Measurements from ENCODE around the gene PCSK5. TPM values are rescaled to one million over a fixed set of nuclear protein-coding genes. Genes with fewer than 3 reads are reported as not detected.
"Not testable (repeated sequence)": the region's sequence is repeated elsewhere in the genome, so short reads cannot be mapped to it uniquely, and the experiment has no call there.

Gene PCSK5
- polyA plus RNA-seq, 1 donor (not counting 4 experiments of a cell fraction or from before 2014, with no cell fraction given), result 1.9 TPM

GRCh38 chr9:75896193-75896592 is 5.7 kb downstream of the PCSK5 start:
- H3K4me2 ChIP-seq (ENCODE audit: control insufficient read depth, extremely low read depth, insufficient read depth, low read depth, low read length), result no peak overlapping the region
- peaks cover 10% of the 10 kb centered on the region for H3K27me3 ChIP-seq (ENCODE audit: control insufficient read depth, extremely low read depth, insufficient read depth, low read length)
- dilution Hi-C loops (cut with MboI; ENCODE audit: extremely low pct_ligation_motif_present, low sequenced_read_pairs), result loop anchor here (25.0 kb wide), 1 partner anchor 634 kb away; no protein-coding TSS in a partner anchor
- H3K4me1 ChIP-seq (ENCODE audit: control insufficient read depth, extremely low read depth, insufficient read depth, low read length), result peaks cover 10% of the 10 kb centered on the region
- H3K9me3 ChIP-seq (ENCODE audit: control insufficient read depth, low read depth, low read length), result no peaks in the 10 kb centered on the region
- no peaks in the 10 kb centered on the region for H3K9me1 ChIP-seq (ENCODE audit: control insufficient read depth, extremely low read depth, insufficient read depth, low read length)
- H3K9ac ChIP-seq (ENCODE audit: control insufficient read depth, extremely low read depth, insufficient read depth, low read length), result no peak overlapping the region
- FAIRE-seq (peak; percentile 34), DNase-seq (ENCODE audit: low read depth, low spot score) (no peak)
- no peak overlapping the region for H2AFZ ChIP-seq (ENCODE audit: control insufficient read depth, low read length)
- H3K36me3 ChIP-seq (ENCODE audit: control insufficient read depth in 2 of 2, extremely low read depth in 1 of 2, insufficient read depth in 2 of 2, low read length in 2 of 2), result no peaks in the 10 kb centered on the region
- no peaks in the 10 kb centered on the region for H3K79me2 ChIP-seq (ENCODE audit: control insufficient read depth, insufficient read depth, low read length)
- H4K20me1 ChIP-seq (ENCODE audit: control insufficient read depth, extremely low read depth, insufficient read depth, low read length), result no peaks in the 10 kb centered on the region
- H3K4me3 ChIP-seq (ENCODE audit: control insufficient read depth in 2 of 3, extremely low read depth in 1 of 3, insufficient read depth in 2 of 3, low read depth in 1 of 3, low read length in 3 of 3), result no peak overlapping the region
- TF ChIP-seq EZH2 (IDR thresholded peaks at IDR 0.05; ENCODE audit: low read length) (no peak), CTCF (optimal IDR thresholded peaks at IDR 0.05 in 1 of 3, IDR thresholded peaks at IDR 0.05 in 1 of 3, conservative IDR thresholded peaks at IDR 0.05 in 1 of 3; ENCODE audit: extremely low read depth in 1 of 3, insufficient read depth in 2 of 3, low read length in 3 of 3) (no peak)
- no peak overlapping the region for H3K27ac ChIP-seq (ENCODE audit: control insufficient read depth, insufficient read depth, low read length)

- dilution Hi-C loops (cut with MboI; ENCODE audit: extremely low pct_ligation_motif_present, low sequenced_read_pairs); FAIRE-seq: not testable (repeated sequence)
Observed at GRCh38 chr9:75900893-75901524, 10.5 kb downstream of the PCSK5 start.

More at GRCh38 chr9:75900893-75901524, 10.5 kb downstream of the PCSK5 start:
- H3K4me3 ChIP-seq (ENCODE audit: control insufficient read depth in 2 of 3, extremely low read depth in 1 of 3, insufficient read depth in 2 of 3, low read depth in 1 of 3, low read length in 3 of 3); H3K4me1 ChIP-seq (ENCODE audit: control insufficient read depth, extremely low read depth, insufficient read depth, low read length); H2AFZ ChIP-seq (ENCODE audit: control insufficient read depth, low read length); DNase-seq (ENCODE audit: low read depth, low spot score); H3K27me3 ChIP-seq (ENCODE audit: control insufficient read depth, extremely low read depth, insufficient read depth, low read length); H3K79me2 ChIP-seq (ENCODE audit: control insufficient read depth, insufficient read depth, low read length); H3K9me3 ChIP-seq (ENCODE audit: control insufficient read depth, low read depth, low read length); H3K4me2 ChIP-seq (ENCODE audit: control insufficient read depth, extremely low read depth, insufficient read depth, low read depth, low read length); H4K20me1 ChIP-seq (ENCODE audit: control insufficient read depth, extremely low read depth, insufficient read depth, low read length); H3K36me3 ChIP-seq (ENCODE audit: control insufficient read depth in 2 of 2, extremely low read depth in 1 of 2, insufficient read depth in 2 of 2, low read length in 2 of 2); H3K9ac ChIP-seq (ENCODE audit: control insufficient read depth, extremely low read depth, insufficient read depth, low read length); H3K9me1 ChIP-seq (ENCODE audit: control insufficient read depth, extremely low read depth, insufficient read depth, low read length); H3K27ac ChIP-seq (ENCODE audit: control insufficient read depth, insufficient read depth, low read length): not testable (repeated sequence)
